Measurements from ENCODE around the gene SNRPB2.

- TF ChIP-seq EZH2 (IDR thresholded peaks at IDR 0.05; ENCODE audit: borderline replicate concordance, low read length) = no peak
- TF ChIP-seq CTCF (conservative IDR thresholded peaks at IDR 0.05 in 1 of 2, IDR thresholded peaks at IDR 0.05 in 1 of 2; ENCODE audit: extremely low read depth in 1 of 2, insufficient read depth in 1 of 2, low read depth in 1 of 2, low read length in 2 of 2) = no peak
These were observed 29.3 kb downstream of the SNRPB2 start for GRCh38 chr20:16759181-16759563.
